Measurements from ENCODE around the gene SASH3.

- TF ChIP-seq POLR2A (IDR thresholded peaks at IDR 0.05; ENCODE audit: low read depth, low read length), result peak; percentile 38; the same call in 1 of the 2 replicates
- no peak for TF ChIP-seq POLR2AphosphoS5 (IDR thresholded peaks at IDR 0.05; ENCODE audit: low read depth, low read length)
These were observed 12.3 kb downstream of the SASH3 start for GRCh38 chrX:129791961-129792570.
